GM12878 (cell line): ENCODE measurements around the gene ADAMTS14. TPM values are rescaled to one million over a fixed set of nuclear protein-coding genes. Genes with fewer than 3 reads are reported as not detected.

ENCODE experiments used
- ATAC-seq: fragments of 200-7000 bp; cut with Tn5 transposase; 3 replicates; pipeline ENCODE4 v1.9.1; 2020; ENCODE audit warnings: mild to moderate bottlenecking, moderate library complexity
- BruUV-seq: library from RNA; stranded (reverse); fragments of 400-500 nt; replicated peaks from 2 replicates; lab custom pipeline; 2021; lab: Mats Ljungman, UMichigan
- CTCF ChIA-PET: fragments of 300-600 bp; sonication (Branson Sonifier 250); formaldehyde crosslinking; extraction: SDS; loops from one replicate; lab custom pipeline; 2021; ENCODE audit warnings: inconsistent platforms; lab: Yijun Ruan, JAX
- POLR2A ChIA-PET: fragments of 350-600 bp; formaldehyde crosslinking; extraction: SDS; loops from one replicate; lab custom pipeline; 2021; ENCODE audit warnings: inconsistent platforms; lab: Charles Lee
- RAD21 ChIA-PET: fragments of 300-600 bp; sonication (Branson Sonifier 250); formaldehyde crosslinking; loops from one replicate; lab custom pipeline; 2023; ENCODE audit warnings: antibody characterized with exemption; ENCODE audit not compliant: unreplicated experiment; lab: Charles Lee
- SMC1A ChIA-PET: fragments of 300-600 bp; sonication (Branson Sonifier 250); formaldehyde crosslinking; loops from one replicate; lab custom pipeline; 2023; ENCODE audit not compliant: unreplicated experiment, uncharacterized antibody; lab: Charles Lee
- DNase-seq: peaks from one replicate; pipeline ENCODE4 v3.0.0-alpha.2; 2011; ENCODE audit warnings: low read depth, low spot score
- FAIRE-seq: peaks from 3 replicates; lab custom pipeline; 2011; peaks lifted over from hg19 to GRCh38; lab: Jason Lieb, UNC
- H2AFZ ChIP-seq: 2 replicates; pipeline ENCODE4 v1.6.0; 2011; ENCODE audit warnings: low read depth, low read length, control low read depth; ENCODE audit not compliant: control insufficient read depth
- H3K27ac ChIP-seq: 2 replicates; pipeline ENCODE4 v1.5.1; 2011; ENCODE audit warnings: control low read depth; ENCODE audit not compliant: control insufficient read depth, insufficient read depth
- H3K27me3 ChIP-seq, 2 experiments: replicated peaks in 1 of 2; 2 replicates each; pipeline versions ENCODE4 v1.6.0 to v1.6.1; 2011; ENCODE audit warnings: low read length in 1 of 2; ENCODE audit not compliant: control insufficient read depth in 2 of 2, insufficient read depth in 2 of 2
- H3K36me3 ChIP-seq, 2 experiments: 2 replicates each; pipeline ENCODE4 v1.5.1; 2011; ENCODE audit warnings: low read length in 1 of 2; ENCODE audit not compliant: control insufficient read depth in 2 of 2, insufficient read depth in 2 of 2
- H3K4me1 ChIP-seq: 2 replicates; pipeline ENCODE4 v1.6.1; 2011; ENCODE audit warnings: mild to moderate bottlenecking, low read length, moderate library complexity, mixed read lengths; ENCODE audit not compliant: control insufficient read depth, insufficient read depth
- H3K4me2 ChIP-seq: 2 replicates; pipeline ENCODE4 v1.6.0; 2011; ENCODE audit warnings: control low read depth; ENCODE audit not compliant: control insufficient read depth, insufficient read depth
- H3K4me3 ChIP-seq: fragments of 200-600 bp; sonication (generic); 2 replicates; pipeline ENCODE4 v1.5.1; 2016
- H3K79me2 ChIP-seq: 2 replicates; pipeline ENCODE4 v1.6.0; 2011; ENCODE audit warnings: low read length; ENCODE audit not compliant: control insufficient read depth, insufficient read depth
- H3K9ac ChIP-seq: 2 replicates; pipeline ENCODE4 v1.8.0; 2011; ENCODE audit warnings: low read length, control low read depth, mixed read lengths; ENCODE audit not compliant: control insufficient read depth, insufficient read depth
- H3K9me3 ChIP-seq: replicated peaks from 3 replicates; pipeline ENCODE4 v1.5.1; 2011; ENCODE audit warnings: mild to moderate bottlenecking, low read length; ENCODE audit not compliant: control insufficient read depth, insufficient read depth
- H4K20me1 ChIP-seq: 2 replicates; pipeline ENCODE4 v1.6.0; 2011; ENCODE audit not compliant: control insufficient read depth, insufficient read depth
- CREM ChIP-seq: IDR thresholded peaks from 2 replicates; pipeline ENCODE4 v1.6.1; 2014; ENCODE audit warnings: antibody characterized with exemption, low read depth
- GATAD2B ChIP-seq: fragments of 450-650 bp; conservative IDR thresholded peaks from 2 replicates; pipeline ENCODE4 v1.6.1; 2017; ENCODE audit warnings: low read depth, mild to moderate bottlenecking, moderate library complexity
- JUND ChIP-seq: IDR thresholded peaks from 2 replicates; pipeline ENCODE4 v1.6.1; 2012; ENCODE audit warnings: low read depth, mild to moderate bottlenecking, low read length, improper control_type of control experiment, moderate library complexity
- NFYB ChIP-seq: IDR thresholded peaks from 2 replicates; pipeline ENCODE4 v1.6.1; 2011; ENCODE audit warnings: low read depth, mild to moderate bottlenecking, low read length, improper control_type of control experiment, moderate library complexity; ENCODE audit not compliant: insufficient read depth
- NR2C2 ChIP-seq: IDR thresholded peaks from 2 replicates; pipeline ENCODE4 v1.6.1; 2011; ENCODE audit warnings: borderline replicate concordance, low read depth; ENCODE audit not compliant: control insufficient read depth, insufficient read length
- RBBP5 ChIP-seq: fragments of 200-600 bp; sonication (generic); conservative IDR thresholded peaks from 2 replicates; pipeline ENCODE4 v1.6.1; 2016
- RCOR1 ChIP-seq: conservative IDR thresholded peaks from 2 replicates; pipeline ENCODE4 v1.6.1; 2012; ENCODE audit warnings: low read depth, low read length, improper control_type of control experiment
- SUPT20H ChIP-seq: IDR thresholded peaks from 2 replicates; pipeline ENCODE4 v1.6.1; 2011; ENCODE audit warnings: low read depth, mild to moderate bottlenecking, low read length, moderate library complexity, borderline replicate concordance; ENCODE audit not compliant: control insufficient read depth
- TBL1XR1 ChIP-seq: IDR thresholded peaks from 2 replicates; pipeline ENCODE4 v1.6.1; 2012; ENCODE audit warnings: low read depth, low read length, improper control_type of control experiment
- WGBS: methylation state at CpG from one replicate; pipeline ENCODE4 v1.1.6; 2016; ENCODE audit warnings: low lambda C conversion rate; ENCODE audit not compliant: insufficient replicate concordance, insufficient coverage; ENCODE audit errors: missing lambda C conversion rate; 5-methylcytosine and 5-hydroxymethylcytosine counted together
- in situ Hi-C: fragments of 300-500 bp; cut with MboI; formaldehyde crosslinking; loops from 9 replicates; pipeline ENCODE4 v1.14.3; 2018; ENCODE audit warnings: mixed read lengths
- intact Hi-C: fragments of 100-400 bp; cut with micrococcal nuclease; formaldehyde crosslinking; loops from one replicate; pipeline ENCODE4 v1.14.2; 2022; ENCODE audit not compliant: unreplicated experiment
- polyA plus RNA-seq, 11 experiments: library from polyadenylated mRNA; depleted of rRNA in 4 of 11; unstranded in 6 of 11; stranded (reverse) in 5 of 11; fragments of >200 nt; fragmentation: Nextera tagmentation in 4 of 11; fragmentation: Illumina TruSeq in 1 of 11; extraction: Ambion mirVana in 4 of 11; extraction: Trizol in 1 of 11; gene quantifications; 1 replicate in 1 of 11; 2 replicates in 10 of 11; pipeline versions ENCODE4 v1.2.1 to v1.2.3, GENCODE V29; 2011 to 2016; ENCODE audit warnings: inconsistent platforms in 2 of 11, missing spikeins in 2 of 11, low read depth in 1 of 11
- total RNA-seq, 4 experiments: library from RNA; depleted of rRNA in 3 of 4; stranded (reverse); fragments of >200 nt in 3 of 4; fragmentation: Illumina TruSeq in 1 of 4; extraction: Trizol in 1 of 4; gene quantifications; 2 replicates each; pipeline versions ENCODE4 v1.2.1 to v1.2.3, GENCODE V29; 2013 to 2021

The ADAMTS14 gene
- total and polyA plus RNA-seq, 10 of the 15 experiments (the other 5 are each of a cell fraction or from before 2014, with no cell fraction given) = 0.03 to 0.05 TPM; not detected in 8

- TF ChIP-seq TBL1XR1 (no peak), NR2C2 (no peak), SUPT20H (no peak), RCOR1 (no peak), GATAD2B (no peak), CREM (no peak)
Observed at GRCh38 chr10:70723771-70724170, 51.5 kb downstream of the ADAMTS14 start (continued).

- 32% methylated on average over 10 of the region's 10 CpGs for WGBS
- no TSS peak for BruUV-seq
- TF ChIP-seq NFYB (no peak), RBBP5 (no peak), JUND (no peak)
- Histone ChIP-seq H3K9me3 (no peaks in the 10 kb centered on the region), H4K20me1 (no peaks in the 10 kb centered on the region), H3K4me3 (no peak overlapping the region), H3K27me3 (no peaks in the 10 kb centered on the region), H3K9ac (no peak overlapping the region), H3K79me2 (no peaks in the 10 kb centered on the region), H3K27ac (no peak overlapping the region), H3K36me3 (no peaks in the 10 kb centered on the region), H3K4me1 (no peaks in the 10 kb centered on the region), H2AFZ (no peak overlapping the region), H3K4me2 (no peak overlapping the region)
- POLR2A ChIA-PET = no interaction called here
- ATAC-seq = no peak
- in situ Hi-C loops (no loop called here), intact Hi-C loops (no loop called here)
- DNase-seq = no peak
- RAD21 ChIA-PET = no interaction called here
- CTCF ChIA-PET = no interaction called here
- SMC1A ChIA-PET = no interaction called here
- no peak for FAIRE-seq
Observed at GRCh38 chr10:70726909-70727495, 54.7 kb downstream of the ADAMTS14 start.
